Upper lobe of right lung (tissue), 1 donor: ENCODE results near the gene NEK4. TPM values are rescaled to one million over a fixed set of nuclear protein-coding genes. Genes with fewer than 3 reads are reported as not detected.

Source experiments
- ATAC-seq: fragments of 200-7000 bp; cut with Tn5 transposase; one replicate; pipeline ENCODE4 v1.9.1; 2020; ENCODE audit warnings: mild to moderate bottlenecking, moderate library complexity
- DNase-seq: peaks from one replicate; pipeline ENCODE4 v3.0.0-alpha.2; 2020
- H3K27ac ChIP-seq: fragments of 200-600 bp; one replicate; pipeline ENCODE4 v1.8.0; 2022
- H3K27me3 ChIP-seq: fragments of 200-600 bp; one replicate; pipeline ENCODE4 v1.8.0; 2022; ENCODE audit warnings: mild to moderate bottlenecking
- H3K36me3 ChIP-seq: fragments of 200-600 bp; one replicate; pipeline ENCODE4 v1.8.0; 2022
- H3K4me1 ChIP-seq: fragments of 200-600 bp; one replicate; pipeline ENCODE4 v1.8.0; 2022
- H3K4me3 ChIP-seq: fragments of 200-600 bp; one replicate; pipeline ENCODE4 v1.8.0; 2022; ENCODE audit warnings: mild to moderate bottlenecking
- H3K9me3 ChIP-seq: fragments of 200-600 bp; one replicate; pipeline ENCODE4 v1.8.0; 2022
- CTCF ChIP-seq: fragments of 200-600 bp; IDR thresholded peaks from one replicate; pipeline ENCODE4 v1.8.0; 2022; ENCODE audit warnings: antibody characterized with exemption
- intact Hi-C: fragments of 100-400 bp; cut with DNase I; formaldehyde crosslinking; loops from one replicate; pipeline ENCODE4 v1.11.0; 2022
- total RNA-seq: library from RNA; stranded (reverse); fragmentation: NEBNext Ultra II Directional; extraction: Animal tissue kit (Norgen Biotek cat#: 25700); gene quantifications from one replicate; pipeline ENCODE4 v1.2.1, GENCODE V29; 2021
- donor health status: DM: no; HTN: yes; CAD: no; lungs with severe emphysema.

The NEK4 gene
- total RNA-seq, 1 donor from 2014 or later = 27.2 TPM

- Histone ChIP-seq H3K27ac (no peak overlapping the region), H3K4me1 (no peaks in the 10 kb centered on the region), H3K9me3 (no peaks in the 10 kb centered on the region), H3K36me3 (peaks cover 92% of the 10 kb centered on the region), H3K27me3 (no peaks in the 10 kb centered on the region), H3K4me3 (no peak overlapping the region)
- no peak for ATAC-seq
- no peak for TF ChIP-seq CTCF
- intact Hi-C loops = no loop called here
- DNase-seq = no peak
Measured at GRCh38 chr3:52660046-52660445, 110.7 kb downstream of the NEK4 start.

Other genes with a start within 250 kb of the NEK4 start
- gene NT5DC2, start 237.1 kb downstream of the NEK4 start, total RNA-seq = 39.7 TPM
- gene UQCC5, start 234.3 kb downstream of the NEK4 start, total RNA-seq = 16.6 TPM
- 67.1 TPM for gene PBRM1, start 85.0 kb downstream of the NEK4 start, total RNA-seq
- gene GNL3, start 84.9 kb downstream of the NEK4 start, total RNA-seq = 50.6 TPM
- gene GLT8D1, start 65.1 kb downstream of the NEK4 start, total RNA-seq = 44.9 TPM
- gene SPCS1, start 64.8 kb downstream of the NEK4 start, total RNA-seq = 76.0 TPM
- not detected for gene ITIH1, start 6.7 kb upstream of the NEK4 start, total RNA-seq
- 9.5 TPM for gene ITIH3, start 23.9 kb upstream of the NEK4 start, total RNA-seq
- 26.9 TPM for gene ITIH4, start 59.7 kb upstream of the NEK4 start, total RNA-seq
- gene MUSTN1, start 64.1 kb upstream of the NEK4 start, total RNA-seq = 5.4 TPM
- 34.7 TPM for gene STIMATE, start 126.6 kb upstream of the NEK4 start, total RNA-seq